GM13977 (cell line): ENCODE measurements around the gene PITX1.

ENCODE experiments used
- DNase-seq: peaks from one replicate; pipeline ENCODE4 v3.0.0; 2012; ENCODE audit warnings: low spot score
- in situ Hi-C: fragments of 300-500 bp; cut with MboI; formaldehyde crosslinking; loops from one replicate; pipeline ENCODE4 v1.12.0; 2022; ENCODE audit warnings: low sequenced_read_pairs, low pct_unique_long_range_greater_than_20kb, mixed read lengths, inconsistent platforms; ENCODE audit not compliant: unreplicated experiment
- TF ChIP-seq, protein P1 (sequence below): IDR thresholded peaks from 2 replicates; pipeline ENCODE4 v1.5.1; 2012; ENCODE audit warnings: mild to moderate bottlenecking, control low read depth; ENCODE audit not compliant: insufficient read depth; ENCODE audit errors: extremely low read depth, missing control alignments

Gene PITX1

DNA sequence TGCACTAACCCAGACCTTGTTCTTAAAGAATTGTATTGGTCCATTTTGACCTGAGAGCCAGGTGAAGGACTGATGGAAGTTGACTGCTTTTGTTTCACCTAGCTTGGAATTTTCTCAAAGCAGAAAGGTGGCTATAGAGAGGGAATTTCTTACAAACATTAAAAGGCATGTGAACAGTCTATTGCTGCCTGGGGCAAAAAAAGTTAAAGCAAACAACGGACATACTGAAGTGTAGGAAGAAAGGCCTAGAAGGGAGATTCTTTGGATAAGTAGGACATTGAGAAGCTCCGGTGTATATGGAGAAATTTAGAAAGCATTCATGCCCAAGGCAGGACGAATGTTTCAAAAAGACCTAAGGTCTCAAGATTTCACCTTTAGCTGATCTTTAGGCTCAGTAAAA is 54.6 kb downstream of the PITX1 start:
- DNase-seq: no peak
- in situ Hi-C loops: no loop called here
- TF ChIP-seq, protein P1, sequence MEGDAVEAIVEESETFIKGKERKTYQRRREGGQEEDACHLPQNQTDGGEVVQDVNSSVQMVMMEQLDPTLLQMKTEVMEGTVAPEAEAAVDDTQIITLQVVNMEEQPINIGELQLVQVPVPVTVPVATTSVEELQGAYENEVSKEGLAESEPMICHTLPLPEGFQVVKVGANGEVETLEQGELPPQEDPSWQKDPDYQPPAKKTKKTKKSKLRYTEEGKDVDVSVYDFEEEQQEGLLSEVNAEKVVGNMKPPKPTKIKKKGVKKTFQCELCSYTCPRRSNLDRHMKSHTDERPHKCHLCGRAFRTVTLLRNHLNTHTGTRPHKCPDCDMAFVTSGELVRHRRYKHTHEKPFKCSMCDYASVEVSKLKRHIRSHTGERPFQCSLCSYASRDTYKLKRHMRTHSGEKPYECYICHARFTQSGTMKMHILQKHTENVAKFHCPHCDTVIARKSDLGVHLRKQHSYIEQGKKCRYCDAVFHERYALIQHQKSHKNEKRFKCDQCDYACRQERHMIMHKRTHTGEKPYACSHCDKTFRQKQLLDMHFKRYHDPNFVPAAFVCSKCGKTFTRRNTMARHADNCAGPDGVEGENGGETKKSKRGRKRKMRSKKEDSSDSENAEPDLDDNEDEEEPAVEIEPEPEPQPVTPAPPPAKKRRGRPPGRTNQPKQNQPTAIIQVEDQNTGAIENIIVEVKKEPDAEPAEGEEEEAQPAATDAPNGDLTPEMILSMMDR: no peak
